Hepatic stellate cell (primary cell): ENCODE results near the gene CASQ1.

Experiments
- DNase-seq: peaks from one replicate; pipeline ENCODE4 v3.0.0; 2011; ENCODE audit warnings: low spot score

Gene CASQ1

DNA sequence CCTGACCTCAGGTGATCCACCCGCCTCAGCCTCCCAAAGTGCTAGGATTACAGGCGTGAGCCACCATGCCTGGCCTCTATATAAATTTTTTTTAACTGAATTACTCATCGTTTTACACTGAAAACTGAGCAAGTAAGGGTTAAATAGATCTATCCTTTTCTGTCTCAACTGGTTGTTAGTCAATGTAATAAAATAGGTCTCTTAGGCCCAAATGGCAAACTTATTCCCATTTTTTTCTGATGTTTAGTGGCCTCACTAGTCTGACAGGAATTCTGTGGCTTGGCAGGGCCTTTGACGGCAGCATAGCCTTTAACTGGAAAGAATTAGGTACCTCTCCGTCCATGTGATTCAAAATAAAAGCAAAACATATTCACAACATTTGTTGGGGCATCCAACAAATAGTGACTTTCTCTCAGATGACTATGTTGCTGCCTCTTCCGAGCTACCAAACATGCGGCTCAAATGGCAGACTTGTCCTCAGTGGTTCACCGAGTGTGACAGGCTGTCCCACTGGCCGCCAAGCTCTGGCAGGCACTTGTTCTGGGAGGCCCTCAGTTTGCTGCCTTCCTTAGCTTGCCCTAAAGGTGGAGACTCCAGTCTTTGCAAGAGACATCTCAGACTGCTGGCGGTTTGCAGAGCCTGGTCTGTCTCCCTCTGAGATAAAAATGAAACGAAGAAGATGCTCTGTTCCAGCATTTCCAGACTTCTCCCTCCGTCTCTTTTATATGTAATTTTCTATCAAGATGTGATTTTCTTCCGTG lies 21.6 kb upstream of the CASQ1 start:
- no peak for DNase-seq

DNA sequence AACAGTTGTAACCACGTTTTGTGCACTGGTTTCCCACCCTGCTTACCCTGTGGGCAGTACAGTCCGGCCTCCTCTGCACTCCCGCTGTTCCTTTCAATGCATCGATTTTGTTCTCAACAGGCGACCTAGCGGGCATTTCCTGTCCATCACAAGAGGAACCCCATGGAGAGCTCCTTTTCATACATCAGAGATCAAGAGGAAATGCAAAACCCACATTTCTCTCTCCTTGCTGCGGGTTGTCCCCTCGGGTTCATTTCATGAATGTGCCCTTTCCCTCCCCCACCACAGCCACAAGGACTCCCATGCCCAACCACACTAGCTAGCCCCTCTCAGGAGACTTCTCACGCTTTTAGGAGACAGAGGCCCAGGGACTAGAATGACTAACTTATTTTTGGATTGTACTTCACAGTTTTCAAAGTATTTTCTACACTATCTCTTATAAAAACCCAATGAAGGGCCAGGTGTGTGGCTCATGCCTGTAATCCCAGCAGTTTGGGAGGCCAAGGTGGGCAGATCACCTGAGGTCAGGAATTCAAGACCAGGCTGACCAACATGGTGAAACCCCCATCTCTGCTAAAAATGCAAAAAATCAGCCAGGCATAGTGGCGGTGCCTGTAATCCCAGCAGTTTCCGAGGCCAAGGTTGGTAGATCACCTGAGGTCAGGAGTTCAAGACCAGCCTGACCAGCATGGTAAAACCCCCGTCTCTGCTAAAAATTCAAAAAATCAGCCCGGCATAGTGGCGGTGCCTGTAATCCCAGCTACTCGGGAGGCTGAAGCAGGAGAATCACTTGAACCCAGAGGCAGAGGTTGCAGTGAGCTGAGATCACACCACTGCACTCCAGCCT lies 20.6 kb upstream of the CASQ1 start:
- no peak for DNase-seq

DNA sequence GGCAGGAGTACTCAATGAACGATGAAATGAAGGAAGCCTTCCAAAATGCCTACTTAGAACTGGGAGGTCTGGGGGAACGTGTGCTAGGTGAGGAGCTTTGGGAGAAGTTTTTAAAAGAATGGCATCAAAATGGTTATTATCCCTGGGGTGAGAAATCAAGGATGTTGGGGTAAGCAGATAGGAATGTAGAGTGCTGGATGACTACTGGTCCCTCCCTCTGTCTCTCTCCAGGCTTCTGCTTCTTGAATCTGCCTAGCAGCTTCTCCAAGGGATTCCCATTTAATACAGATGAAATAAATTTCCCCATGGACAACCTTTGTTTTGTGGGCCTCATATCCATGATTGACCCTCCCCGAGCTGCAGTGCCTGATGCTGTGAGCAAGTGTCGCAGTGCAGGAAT lies 19.0 kb upstream of the CASQ1 start:
- peak; percentile 47 for DNase-seq

DNA sequence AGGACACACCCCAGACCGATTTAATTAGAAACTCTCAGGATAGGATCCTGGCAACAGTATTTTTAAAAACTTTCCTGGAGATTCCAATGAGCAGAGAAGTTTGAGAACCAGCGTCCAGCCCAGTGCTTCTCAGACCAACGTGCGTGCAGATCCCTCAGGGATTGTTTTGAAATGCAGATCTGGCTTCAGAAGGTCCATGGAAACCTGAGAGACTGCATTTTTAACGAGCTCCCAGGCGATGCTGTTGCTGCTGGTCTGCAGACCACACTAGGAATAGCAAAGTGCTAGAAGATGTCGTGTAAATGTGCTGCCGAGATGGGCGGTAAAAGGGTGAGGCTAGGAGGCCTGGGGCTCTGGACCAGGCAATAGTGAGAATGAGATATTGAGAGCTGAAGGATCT lies 18.4 kb upstream of the CASQ1 start:
- DNase-seq, result no peak

DNA sequence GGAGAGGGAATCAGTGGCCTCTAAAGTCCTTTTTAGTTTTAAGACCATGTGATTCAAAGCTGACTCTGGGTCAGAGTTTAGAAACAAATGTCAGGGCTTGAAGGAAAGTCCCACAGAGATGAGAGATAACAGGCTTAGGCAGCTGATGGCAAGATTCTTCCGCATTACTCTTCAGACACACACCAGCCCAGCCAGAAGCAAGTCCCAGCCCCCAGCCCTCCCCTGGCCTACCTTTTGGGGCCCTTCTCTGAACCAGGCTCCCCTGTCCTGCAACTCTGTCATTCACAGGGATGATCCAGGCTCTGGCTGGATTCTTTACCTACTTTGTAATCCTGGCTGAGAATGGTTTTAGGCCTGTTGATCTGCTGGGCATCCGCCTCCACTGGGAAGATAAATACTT lies 13.1 kb upstream of the CASQ1 start:
- DNase-seq, result no peak

DNA sequence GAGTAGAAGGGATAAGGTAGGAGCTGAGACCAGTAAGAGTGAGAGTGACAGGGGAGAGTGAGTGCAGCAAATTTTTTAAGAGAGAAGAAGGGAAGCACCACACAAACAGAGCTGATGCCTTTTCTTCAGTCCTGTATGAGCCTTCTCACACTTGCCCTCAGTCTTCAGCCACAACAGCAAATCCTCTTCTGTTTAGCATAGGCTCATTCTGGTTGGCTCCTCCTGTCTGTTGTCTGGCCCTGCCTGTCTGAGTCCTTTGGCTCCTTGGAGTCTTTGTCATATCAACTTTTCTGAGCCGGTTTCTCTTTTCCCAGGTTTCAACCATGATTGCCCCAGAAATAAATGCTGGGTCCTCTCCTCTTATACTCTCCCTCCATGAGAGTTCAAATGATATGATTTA lies 12.7 kb upstream of the CASQ1 start:
- no peak for DNase-seq

DNA sequence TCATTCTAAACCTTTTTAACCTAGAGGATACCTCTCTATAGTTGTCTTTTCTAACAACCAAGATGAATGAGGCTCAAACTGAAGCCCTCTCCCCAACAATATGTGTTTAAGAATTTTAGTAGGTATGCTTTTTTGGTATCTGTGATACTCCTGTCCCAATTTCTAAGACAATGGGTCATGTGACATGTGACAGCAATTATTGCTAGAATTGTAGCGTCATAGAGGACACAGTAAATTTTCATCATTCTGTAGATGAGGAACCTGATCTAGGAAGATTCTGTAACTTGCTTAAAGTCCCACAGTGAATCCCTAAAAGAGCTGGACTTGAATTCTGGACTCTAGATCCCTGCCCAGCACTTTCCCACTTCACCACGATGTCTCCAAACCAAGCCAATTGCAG lies 11.6 kb upstream of the CASQ1 start:
- no peak for DNase-seq

DNA sequence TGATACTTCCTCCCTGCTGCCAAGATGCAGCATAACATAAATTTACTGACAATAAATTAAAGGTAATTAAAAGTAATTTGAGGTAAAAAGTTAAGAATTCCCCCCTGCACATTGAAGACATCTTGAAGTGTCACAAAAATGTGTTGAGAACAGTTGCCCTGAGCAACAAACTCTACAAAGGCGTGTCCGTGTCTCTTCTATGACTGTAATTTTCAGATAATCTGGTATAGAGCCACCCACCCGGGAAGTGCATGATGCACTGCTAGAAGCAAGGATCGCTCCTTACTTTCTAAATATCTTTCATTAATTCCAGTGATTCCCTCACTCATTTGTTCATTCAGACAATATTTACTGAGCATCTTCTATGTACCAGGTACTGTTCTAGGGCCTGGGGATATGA lies 11.0 kb upstream of the CASQ1 start:
- no peak for DNase-seq

DNA sequence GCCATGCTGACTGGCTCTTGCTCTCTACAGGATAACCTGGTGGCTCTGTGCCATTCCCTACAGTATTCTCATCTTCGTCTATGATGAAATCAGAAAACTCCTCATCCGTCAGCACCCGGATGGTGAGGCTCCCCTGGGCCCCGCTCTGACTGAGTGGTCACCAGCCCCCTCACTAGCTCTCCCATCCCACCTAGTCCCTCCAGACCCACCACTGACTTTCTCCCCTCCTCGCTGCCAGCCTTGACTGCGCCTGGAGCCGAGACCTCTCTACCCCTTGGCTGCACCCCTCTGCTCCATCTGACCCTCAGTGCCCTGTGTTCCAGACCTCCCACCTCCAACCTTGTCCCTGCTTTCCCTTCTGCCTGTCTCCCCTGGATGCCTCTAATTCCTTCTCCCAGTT lies 4.1 kb upstream of the CASQ1 start:
- no peak for DNase-seq

DNA sequence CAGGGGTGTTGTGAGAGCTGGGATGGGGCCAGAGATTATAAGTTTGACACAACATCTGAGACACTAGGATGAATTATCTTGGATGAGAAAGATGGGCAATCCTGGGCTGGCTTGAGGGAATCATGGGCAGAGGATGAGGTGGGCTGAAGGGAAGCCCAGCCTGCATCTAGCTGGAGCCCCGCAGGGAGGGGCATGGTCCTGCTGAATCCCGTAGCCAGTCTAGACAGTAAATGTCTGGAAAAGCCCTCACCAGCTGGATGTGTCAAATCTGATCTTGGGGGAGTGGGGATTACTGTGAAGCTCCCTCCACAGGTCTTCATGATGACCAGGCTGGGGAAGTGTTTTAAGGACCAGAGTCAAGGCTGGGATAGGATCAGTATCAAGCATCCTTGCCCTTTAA lies 3.6 kb upstream of the CASQ1 start:
- no peak for DNase-seq

DNA sequence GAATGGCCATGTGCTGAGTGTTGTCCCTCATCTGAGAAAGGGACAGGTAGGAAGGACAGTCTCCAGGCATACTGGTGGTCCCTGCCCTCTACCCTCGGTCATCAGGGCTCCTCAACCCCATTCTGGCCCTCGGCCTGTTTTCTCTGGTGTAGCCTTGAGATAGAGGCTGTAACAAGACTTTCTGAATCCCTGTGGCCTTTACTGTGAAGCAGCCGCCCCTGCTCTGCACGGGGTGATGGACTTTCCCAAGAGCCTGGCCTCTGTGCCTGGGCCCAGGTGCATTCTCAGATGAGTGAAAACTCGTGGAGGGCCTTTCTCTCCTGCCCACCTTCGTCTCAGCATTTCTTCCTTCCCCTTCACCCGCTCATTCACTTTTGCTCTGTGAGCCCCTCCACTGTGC lies 3.0 kb upstream of the CASQ1 start:
- no peak for DNase-seq

DNA sequence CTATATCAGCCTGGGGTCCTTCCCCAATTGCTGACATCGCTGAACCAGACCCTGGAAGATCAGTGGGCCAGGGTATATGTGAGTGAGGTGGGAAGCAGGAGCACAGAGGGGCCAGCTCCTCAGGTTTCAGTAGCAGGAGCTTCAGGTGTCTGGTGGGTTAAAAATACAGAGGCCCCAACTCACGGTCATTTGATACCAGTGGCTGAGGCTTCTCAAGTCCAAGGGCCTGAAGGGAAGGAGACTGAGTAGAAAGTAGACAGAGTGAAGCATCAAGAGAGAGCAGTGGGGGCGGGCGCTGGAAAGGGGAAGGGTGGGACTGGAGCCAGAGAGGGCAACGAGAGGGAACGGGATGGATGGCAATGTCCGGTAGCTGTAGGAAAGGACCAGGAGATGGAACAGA lies 2.0 kb upstream of the CASQ1 start:
- DNase-seq, result no peak

DNA sequence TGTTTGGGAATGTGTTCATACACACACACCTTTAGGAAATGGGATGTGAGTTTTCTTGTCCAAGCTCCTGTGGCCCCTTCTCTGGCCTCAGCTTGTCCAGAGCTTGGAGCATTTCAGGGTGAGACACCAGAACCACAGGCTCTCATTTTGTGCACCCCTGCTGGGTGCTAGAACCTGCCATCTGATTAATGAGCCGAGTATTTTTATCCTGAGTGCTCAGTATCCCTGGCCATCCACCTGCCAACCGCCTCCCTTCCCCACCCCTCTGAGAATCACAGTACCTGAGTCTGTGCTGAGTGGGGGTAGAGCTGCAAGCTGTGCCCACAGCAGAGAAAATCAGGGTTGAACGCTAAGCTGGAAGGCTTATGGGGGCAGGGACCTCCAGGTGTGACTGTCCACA lies 1.4 kb downstream of the CASQ1 start:
- DNase-seq, result no peak

DNA sequence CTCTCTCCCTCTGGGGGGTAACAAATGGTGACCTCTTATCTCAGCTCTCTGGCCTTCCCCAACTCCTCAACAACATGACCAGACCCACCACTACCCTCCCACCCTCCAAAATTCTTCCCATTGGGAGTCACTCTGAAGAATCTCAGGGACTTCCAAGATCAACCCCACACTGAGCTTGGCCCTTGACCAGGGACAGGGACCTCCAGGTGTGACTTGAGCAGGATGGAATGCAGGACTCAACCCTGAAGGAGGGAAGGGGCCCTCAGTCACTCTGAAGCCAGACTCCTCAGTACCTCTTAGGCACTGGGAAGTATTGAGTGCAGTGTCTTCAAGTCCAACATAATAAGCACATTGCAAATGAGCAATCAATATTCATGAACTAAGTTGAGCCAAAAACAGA lies 1.9 kb downstream of the CASQ1 start:
- no peak for DNase-seq

DNA sequence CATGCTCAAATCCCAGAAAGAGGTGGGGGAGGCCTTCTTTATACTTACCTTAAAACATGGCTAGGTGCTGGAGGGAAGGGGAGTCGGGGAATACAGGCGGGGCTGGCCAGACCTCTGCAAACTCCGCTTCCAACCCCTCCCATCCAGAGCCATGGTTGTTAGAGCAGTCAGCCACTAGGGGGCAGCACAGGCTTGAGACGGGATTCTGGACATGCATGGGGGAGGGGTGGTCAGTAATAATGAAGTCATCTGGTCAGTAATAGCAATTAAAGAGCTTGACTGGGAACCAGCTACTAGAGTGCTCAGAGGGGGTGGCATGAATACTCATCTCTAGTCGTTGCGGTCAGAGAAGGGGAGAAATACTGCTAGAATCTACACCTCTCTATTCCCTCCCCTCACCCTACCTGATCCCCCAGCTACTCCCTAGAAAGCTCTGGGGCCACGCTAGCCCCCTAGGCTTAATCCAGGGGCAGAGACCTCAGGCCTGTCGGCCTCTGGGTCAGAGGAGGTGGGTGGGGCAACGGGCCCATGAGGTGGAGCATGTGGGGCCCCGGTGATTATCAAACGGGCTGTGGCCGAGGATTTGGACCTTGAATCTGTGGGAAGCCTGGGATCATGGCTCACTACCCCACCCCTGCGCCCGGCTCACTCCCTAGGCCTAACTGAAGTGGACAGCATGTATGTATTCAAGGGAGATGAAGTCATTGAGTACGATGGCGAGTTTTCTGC lies 2.9 kb downstream of the CASQ1 start:
- peak; percentile 79 for DNase-seq

DNA sequence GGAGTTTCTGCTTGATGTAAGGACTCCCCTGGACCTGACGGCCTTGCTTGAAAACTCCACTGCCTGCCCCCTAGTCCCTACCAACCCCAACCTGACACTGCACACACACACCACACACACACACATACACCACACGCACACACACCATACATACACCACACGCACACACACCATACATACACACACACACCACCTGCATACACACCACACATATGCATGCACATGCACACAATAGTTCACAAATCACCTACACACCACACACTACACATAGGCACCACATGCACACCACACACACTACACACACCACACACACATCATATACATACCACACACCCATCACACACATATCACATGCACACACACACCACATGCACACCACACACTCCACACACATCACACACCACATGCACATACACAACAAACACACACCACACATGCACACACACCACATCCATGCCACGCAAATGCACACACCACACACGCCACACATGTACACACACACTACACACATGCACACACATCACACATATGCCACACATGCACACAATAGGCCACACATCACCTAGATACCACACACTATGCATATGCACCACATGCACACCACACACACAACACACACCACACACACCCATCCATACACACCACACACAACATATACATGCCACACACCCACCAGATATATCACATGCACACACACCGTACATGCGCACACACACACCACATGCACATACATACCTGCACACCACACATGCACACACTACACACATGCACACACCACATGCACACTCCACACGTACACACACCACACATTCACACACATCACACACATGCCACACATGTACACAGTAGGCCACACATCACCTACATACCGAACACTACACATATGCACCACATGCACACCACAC lies 3.7 kb downstream of the CASQ1 start:
- DNase-seq, result no peak

DNA sequence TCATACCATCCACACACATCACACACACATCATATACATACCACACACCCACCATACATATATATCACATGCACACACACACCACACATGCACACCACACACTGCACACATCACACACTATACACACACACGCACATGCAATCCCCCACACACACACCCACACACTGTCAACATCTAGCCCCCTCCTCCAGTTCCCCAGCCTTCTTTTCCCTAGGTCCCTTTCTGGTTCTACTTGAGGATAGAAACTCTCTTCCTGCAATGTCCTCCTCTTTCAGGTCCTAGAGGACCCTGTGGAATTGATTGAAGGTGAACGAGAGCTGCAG lies 4.3 kb downstream of the CASQ1 start:
- no peak for DNase-seq

DNA sequence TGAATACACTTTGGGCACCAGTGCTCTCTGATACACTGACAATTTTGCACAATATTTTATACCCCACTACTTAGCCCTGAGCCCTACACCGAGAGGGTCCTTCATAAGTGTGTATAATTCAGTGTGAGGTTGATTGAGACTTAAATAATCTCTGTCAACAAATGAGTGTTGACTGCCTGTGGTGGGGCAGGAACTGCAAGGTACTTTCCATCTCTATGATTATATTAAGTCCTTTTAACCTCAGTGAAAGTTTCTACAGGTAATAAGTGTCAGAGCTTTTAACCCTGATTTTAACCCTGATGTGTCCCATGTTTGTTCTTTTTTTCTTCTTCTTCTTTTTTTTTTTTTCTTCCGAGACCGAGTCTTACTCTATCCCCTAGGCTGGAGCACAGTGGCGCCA lies 5.8 kb downstream of the CASQ1 start:
- DNase-seq, result no peak

DNA sequence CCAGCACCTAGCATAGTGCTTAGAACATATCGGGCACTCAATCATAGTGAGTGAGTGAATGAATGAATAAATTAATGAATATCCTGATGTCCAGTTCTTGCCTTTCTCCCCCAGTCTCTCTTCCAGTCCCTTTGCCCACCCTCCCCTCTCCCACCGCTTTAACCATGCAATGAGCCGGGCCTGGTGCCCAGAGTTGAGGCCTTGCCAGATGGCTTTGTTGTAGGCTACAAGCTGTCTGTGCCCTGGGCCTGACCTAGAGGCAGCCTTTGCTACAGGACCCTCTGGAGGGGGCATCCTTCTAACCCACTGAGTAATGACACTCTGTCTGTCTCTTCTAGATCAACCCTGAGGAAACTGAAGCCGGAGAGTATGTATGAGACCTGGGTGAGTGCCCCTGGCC lies 6.9 kb downstream of the CASQ1 start:
- no peak for DNase-seq

DNA sequence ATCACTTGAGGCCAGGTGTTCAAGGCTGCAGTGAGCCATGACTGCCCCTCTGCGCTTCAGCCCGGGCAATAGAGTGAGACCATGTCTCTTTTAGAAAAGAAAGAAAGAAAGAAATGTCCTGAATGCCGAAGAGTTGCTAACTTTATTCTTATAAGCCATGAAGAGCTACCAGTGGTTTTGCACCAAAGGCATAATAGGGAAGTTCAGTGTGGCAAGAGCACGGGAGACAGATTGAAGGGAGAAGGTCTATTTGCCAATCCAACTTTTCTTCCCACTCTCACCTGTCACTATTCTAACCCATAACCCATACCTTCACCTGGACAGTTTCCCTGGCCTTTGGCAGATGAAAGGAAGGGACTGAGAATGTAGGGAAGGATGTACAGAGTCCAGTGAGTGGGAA lies 10.4 kb downstream of the CASQ1 start:
- no peak for DNase-seq

DNA sequence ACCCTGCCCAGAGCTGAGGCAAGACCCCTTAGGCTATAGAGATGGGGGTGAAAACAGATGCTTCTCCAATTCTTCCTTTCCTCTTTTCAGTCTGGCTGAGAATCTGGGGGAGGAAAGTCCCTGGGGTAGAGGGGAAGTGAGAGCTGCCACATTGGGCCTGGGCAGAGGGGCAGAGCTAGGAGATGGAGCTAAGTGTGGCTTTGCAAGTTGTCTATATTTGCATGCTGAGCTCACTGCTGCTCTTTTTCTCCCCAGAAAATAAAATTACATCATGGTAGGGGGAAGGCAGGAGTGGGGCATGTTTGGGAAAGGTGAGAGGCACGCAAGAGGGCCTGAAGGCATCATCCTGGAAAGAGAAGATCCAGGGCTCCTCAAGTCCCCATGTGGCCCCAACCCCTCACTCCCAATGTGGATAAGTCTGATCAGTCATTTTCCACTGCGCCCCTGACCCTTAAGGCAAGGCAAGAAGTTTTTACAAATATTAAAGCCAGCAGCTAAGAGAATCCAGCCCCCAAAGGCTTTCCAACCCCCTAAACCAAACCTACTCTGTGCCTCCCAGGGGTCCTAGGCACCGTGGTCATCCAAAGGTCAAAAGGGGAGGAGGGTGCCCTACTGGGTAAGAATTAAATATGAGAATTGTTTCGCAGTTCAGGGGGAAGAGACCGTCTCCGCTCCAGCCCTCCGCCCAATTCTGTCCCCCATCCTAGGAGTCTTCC lies 14.3 kb downstream of the CASQ1 start:
- no peak for DNase-seq
